SW480 (cell line): Measurements from ENCODE around the gene TRAPPC6A.

Experiments
- DNase-seq: peaks from one replicate; pipeline ENCODE4 v3.0.0-alpha.2; 2016; ENCODE audit warnings: low spot score

TRAPPC6A gene

GRCh38 chr19:45163751-45164460 lies 14.1 kb downstream of the TRAPPC6A start:
- DNase-seq, result no peak

GRCh38 chr19:45163156-45163555 lies 14.9 kb downstream of the TRAPPC6A start:
- no peak for DNase-seq

DNA sequence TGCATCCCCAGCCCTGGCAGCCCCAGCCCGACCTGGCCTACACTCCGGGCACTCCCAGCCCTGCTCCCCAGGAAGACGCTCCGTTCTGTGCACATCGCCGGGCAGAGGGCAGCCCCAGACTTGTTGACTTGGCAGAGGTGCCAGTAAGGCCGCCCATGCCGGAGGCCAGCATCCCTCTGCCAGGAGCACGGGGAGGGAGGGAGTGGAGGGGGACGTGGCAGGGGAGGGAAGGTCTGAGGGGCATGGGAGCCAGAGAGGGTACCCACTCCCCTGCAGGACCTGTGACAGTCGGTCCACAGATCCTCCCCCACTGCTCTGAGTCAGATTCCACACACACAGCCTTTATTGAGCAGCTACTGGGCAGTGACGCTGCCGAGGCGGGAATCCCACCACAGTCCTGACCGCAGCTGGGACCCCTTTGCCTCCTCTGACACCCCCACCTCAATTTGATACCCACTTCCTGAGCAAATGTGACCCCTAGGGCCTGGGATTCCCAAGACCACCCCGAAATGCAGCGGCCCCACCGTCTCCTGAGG lies 15.4 kb downstream of the TRAPPC6A start:
- DNase-seq, result no peak

DNA sequence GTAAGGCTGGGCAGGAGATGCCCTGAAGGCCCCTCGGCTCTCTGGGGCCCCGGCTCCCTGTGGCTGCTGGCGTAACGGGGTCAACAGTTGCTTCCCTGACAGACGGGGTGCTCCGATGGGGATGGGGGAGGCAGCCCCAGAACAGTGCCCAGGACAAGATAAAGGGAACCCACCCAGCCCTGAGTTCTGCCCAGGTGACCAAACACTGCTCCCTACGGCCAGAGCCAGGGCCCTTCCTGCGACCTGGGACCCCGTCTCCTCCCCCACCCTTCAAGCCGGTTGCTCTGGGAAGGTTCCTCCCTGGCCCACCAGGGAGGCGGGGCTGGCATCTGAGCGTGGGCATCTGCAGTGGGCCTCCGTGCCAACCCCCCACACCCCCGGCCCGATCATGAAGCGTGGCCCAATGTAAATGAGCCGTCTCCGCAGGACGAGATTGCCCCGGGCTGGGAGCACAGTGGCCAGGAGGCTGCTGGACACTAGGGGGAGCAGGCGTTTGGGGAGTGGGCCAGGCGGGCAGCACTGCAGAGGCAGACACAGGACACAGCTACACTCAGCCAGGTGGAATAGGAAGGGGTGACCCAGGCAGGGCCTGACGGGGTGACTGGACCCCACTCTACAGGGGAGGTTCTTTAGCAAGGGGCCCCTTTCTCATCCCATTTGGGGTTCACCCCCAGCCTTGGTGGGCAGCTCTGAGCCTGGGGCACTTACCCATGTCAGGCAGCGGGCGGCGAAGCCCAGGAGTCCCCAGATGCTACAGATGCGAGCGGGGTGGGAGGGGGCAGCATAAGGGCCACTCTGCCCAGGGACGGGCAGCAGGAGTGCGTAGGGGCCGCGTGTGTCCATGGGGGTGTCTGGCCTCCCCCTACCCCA lies 16.1 kb downstream of the TRAPPC6A start:
- DNase-seq, result no peak

- DNase-seq, result no peak
Measured at GRCh38 chr19:45160870-45161737, 16.9 kb downstream of the TRAPPC6A start, which contains the start of gene NKPD1. TSS of gene NKPD1 (minus strand) at chr19:45160982. CDS start at chr19:45160150, 832 bp downstream.

GRCh38 chr19:45159971-45160324 lies 18.1 kb downstream of the TRAPPC6A start:
- no peak for DNase-seq

- no peak for DNase-seq
Measured at GRCh38 chr19:45159210-45159970, 18.6 kb downstream of the TRAPPC6A start.

DNA sequence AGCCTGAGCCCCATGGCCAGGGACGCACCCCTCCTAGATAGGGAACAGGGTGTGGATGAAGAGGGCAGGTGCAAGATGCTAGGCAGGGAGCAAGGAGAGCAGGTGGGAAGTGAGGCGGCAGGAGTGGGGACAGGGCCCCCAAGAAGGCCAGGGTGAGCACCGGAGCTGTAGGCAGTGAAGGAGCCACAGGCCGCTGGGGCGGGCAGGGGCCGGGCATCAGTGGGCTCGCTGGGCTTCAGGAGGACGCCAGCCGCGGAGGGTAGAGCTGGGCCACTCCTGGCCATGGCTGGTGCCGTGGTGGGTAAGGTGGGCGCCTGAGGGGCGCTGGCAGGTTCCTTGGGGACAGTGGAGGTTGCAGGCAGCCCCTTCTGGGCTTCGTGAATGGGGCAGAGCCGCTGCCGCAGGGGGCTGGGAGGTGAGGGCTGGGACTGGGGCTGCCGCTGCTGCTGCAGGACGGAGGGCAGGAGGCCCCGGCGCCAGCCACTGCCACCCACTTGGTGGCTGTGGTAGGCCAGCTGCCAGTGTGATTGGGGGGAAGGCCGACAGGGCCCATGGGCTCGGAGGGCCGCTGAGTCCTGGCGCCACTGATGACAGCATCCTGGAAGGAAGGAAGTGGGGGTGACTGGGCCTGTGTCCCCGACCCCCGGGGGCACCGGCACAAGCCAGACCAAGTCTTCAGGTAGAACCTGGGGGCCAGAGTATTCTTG lies 19.4 kb downstream of the TRAPPC6A start:
- no peak for DNase-seq

- peak; percentile 49 for DNase-seq
Measured at GRCh38 chr19:45156751-45157150, 21.3 kb downstream of the TRAPPC6A start.

DNA sequence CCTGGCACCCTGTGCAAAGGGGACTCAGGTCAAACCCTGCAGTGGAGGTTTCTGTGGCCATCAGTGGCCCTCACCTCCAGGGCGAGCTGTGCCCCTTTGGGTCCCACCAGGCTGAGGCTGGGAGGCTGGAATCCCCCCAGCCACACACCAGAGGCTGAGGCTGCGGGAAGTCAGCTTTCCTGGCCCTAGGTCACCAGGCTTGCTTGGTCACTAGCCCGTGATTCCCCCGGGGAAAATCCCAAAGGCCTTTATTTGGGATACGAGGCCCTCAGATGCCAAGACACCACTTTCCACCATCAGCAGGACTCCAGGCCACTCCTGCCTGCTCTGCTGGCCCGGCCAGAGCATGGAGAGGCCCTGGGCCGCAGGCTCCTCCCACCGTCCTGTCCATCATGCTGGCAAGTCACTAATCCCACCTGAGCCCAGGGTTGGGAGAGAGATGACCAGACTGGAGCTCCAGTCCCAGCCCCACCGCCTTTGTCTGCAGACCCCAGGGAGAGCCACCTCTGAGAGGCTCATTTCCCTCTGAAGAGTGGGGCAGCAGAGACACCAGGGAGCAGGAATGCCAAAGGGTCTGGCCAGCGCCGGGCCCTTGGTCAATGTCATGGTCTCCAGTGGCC lies 21.9 kb downstream of the TRAPPC6A start:
- no peak for DNase-seq

- DNase-seq, result peak; percentile 94
Measured at GRCh38 chr19:45154064-45154827, 23.8 kb downstream of the TRAPPC6A start.

GRCh38 chr19:45153339-45154063 lies 24.5 kb downstream of the TRAPPC6A start:
- DNase-seq, result no peak

DNA sequence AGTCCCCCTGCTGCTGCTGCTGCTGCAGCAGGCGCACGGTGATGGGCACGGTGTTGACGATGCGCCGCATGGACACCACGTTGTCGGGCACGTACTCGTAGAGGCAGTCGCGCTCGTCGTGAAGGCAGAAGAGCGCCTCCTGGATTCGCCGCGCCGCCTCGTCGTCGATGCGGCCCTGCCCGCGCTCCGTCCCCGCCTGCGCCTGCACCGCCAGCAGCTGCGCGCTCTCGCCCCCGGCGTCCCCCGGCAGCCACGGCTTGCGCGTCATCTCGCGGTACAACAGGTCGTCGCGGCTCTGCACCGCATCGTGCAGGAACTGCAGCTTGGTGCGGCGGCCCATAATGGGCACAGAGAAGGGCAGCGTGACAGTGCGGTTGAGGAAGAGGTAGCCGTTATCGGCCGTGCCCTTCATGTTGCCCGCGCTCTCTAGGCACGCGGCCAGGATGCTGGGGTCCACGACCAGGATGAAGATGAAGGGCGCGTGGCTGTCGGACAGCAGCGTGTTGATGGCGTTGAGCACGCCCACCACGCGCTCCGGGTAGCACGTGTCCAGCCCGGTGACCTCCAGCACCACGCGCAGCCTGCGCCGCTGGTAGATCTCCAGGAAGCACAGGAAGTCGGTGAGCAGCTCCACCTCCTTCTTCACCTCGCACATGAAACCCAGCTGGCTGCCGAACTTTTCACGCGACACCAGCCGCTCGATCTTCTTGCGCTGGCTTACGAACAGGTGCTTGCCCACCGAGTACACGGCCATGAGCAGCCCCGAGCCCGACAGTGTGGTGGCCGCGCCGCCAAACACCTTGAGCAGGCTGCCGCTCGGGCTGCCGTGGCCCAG lies 25.3 kb downstream of the TRAPPC6A start:
- no peak for DNase-seq

GRCh38 chr19:45151821-45152503 lies 26.1 kb downstream of the TRAPPC6A start:
- no peak for DNase-seq

GRCh38 chr19:45151320-45151719 lies 26.7 kb downstream of the TRAPPC6A start:
- DNase-seq, result no peak

GRCh38 chr19:45150751-45151281 lies 27.2 kb downstream of the TRAPPC6A start:
- no peak for DNase-seq

GRCh38 chr19:45150180-45150579 lies 27.9 kb downstream of the TRAPPC6A start:
- DNase-seq, result no peak
